Measurements from ENCODE around the gene STK36. TPM values are rescaled to one million over a fixed set of nuclear protein-coding genes. Genes with fewer than 3 reads are reported as not detected.
A peak's percentile ranks its signal among the peaks of the same experiment; 100 is the strongest.

STK36 gene
- total RNA-seq, 1 experiment from 2014 or later: 28.7 TPM

DNA sequence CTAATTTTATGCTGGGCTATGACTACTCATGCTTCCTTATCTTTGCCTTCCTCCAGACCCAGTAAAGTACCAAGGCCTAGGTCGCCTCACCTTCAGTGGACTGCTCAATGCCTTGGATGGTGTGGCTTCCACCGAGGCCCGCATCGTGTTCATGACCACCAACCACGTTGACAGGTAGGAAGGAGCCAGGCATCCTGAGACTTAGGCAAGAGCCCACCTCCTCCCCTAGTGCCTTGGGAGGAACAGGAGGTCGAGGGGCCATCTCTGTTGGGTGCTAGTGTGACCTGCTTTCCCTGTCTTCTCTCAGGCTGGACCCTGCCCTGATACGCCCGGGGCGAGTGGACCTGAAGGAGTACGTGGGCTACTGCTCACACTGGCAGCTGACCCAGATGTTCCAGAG lies 9.1 kb upstream of the STK36 start:
- DNase-seq (ENCODE audit: low read depth): no peak

- no peak for DNase-seq (ENCODE audit: low read depth)
Observed at GRCh38 chr2:218663901-218664300, 8.0 kb upstream of the STK36 start.

GRCh38 chr2:218664653-218665052 lies 7.2 kb upstream of the STK36 start:
- no peak for DNase-seq (ENCODE audit: low read depth)

DNA sequence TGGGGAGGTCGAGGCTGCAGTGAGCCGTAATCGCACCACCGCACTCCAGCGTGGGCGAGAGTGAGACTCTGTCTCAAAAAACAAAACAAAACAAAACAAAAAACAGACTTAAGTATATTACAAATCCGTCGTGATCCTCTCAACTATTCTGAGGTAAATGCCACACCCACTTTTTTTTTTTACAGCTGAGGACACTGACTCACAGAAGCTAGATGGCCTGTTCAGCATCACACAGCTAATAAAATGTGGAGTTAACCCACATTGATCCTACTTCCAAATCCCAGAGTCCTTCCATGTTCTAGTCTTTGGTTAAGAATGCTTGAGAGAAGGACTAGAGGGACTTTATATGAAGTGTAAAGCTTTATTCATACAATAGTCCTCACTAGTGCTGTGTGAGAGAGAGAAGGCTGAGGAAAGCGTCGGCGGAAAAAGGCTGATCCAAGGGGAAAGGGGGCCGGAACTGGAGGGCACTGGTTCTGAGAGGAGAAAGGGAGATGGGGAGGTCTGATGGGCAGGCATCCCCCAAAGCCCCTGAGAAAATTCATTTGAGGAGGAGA lies 711 bp upstream of the STK36 start:
- DNase-seq (ENCODE audit: low read depth): peak; percentile 17

DNA sequence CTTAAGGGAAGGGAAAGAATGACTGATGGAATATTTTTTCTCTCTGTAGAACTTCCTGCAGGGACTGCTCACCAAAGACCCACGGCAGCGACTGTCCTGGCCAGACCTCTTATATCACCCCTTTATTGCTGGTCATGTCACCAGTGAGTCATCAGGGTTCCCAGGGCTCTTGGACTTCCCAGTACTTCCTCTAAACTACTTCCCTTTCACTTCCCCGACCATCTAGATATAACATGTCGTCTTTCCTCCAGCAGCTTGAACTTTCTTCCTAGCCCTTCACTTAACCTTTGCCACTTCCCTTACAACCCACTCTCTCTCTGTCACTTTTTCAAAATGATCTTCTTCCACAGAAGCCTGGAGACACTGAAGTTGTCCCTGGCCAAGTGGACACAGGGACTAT lies 7.2 kb downstream of the STK36 start:
- peak; percentile 22 for DNase-seq (ENCODE audit: low read depth)

DNA sequence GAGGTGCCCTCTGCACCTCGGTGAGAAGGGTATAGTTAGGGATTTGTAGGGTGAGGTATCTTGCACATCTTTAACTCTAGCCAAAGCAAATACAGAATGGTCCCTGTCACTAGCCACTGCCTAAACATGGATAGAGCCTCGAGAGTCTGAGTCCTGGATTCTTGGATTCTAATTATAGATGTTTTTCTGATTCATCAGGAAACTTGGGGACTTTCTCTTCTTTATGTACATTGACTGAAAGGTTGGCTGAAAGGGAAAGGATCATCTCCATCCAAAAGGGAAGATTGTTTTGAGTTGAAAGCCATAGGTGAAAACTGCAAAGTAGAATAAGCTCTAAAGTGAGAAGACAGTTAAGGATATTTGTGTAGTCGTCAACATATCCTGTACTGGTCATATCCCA lies 8.2 kb downstream of the STK36 start:
- no peak for DNase-seq (ENCODE audit: low read depth)

GRCh38 chr2:218687400-218688060 lies 15.6 kb downstream of the STK36 start:
- DNase-seq (ENCODE audit: low read depth): peak; percentile 65

- no peak for DNase-seq (ENCODE audit: low read depth)
Observed at GRCh38 chr2:218691234-218691633, 19.3 kb downstream of the STK36 start.

DNA sequence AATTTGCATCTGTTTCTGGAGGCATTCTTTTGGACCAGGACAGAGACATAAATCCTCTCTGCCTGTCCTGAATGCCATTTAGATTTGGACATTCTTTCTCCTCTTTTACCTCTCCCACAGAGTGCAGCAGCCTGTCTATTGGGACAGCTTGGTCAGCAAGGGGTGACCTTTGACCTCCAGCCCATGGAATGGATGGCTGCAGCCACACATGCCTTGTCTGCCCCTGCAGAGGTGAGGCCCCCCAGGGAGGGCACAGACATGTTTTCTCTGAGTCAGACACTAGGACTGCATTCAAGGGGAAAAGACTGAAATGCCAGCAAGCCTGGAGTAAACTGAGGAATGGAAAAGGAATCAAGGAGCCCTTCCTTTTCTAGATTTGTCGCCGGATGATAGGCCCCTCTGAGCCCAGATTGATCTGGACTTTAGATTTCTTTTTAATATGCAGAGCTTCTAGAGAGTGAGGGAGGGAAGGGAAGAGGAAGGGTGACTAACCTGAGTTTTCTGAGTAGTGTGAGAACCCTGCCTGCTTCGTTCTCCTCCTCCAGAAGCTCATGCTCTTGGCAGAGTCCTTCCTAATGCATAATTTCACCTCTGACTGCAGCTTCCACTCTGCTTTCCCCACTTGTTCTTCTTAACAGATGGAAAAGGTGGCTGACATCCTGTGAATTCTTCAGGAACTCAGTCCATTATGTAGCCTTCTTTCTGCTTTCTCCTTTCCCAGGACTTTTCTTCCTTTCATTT lies 22.7 kb downstream of the STK36 start:
- DNase-seq (ENCODE audit: low read depth): no peak

- no peak for DNase-seq (ENCODE audit: low read depth)
Observed at GRCh38 chr2:218698885-218699284, 27.0 kb downstream of the STK36 start.

GRCh38 chr2:218701806-218702205 lies 29.9 kb downstream of the STK36 start:
- no peak for DNase-seq (ENCODE audit: low read depth)

GRCh38 chr2:218703341-218703740 lies 31.5 kb downstream of the STK36 start:
- DNase-seq (ENCODE audit: low read depth): no peak

DNA sequence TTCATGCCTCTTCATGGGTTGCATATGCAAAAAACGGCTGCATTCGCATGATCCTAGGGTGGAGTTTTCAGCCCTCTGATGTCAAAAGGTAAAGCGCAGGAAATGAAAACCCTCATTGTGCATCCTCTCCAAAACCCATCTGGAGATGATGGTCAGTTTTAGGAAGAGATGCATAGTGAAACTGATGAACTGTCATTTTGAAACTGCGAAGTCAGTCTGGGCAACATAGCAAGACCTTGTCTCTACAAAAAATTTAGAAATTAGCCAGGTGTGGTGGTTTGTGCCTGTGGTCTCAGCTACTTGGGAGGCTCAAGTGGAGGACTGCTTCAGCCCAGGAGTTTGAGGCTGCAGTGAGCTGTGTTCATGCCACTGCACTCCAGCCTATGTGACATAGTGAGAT lies 36.2 kb downstream of the STK36 start:
- no peak for DNase-seq (ENCODE audit: low read depth)

DNA sequence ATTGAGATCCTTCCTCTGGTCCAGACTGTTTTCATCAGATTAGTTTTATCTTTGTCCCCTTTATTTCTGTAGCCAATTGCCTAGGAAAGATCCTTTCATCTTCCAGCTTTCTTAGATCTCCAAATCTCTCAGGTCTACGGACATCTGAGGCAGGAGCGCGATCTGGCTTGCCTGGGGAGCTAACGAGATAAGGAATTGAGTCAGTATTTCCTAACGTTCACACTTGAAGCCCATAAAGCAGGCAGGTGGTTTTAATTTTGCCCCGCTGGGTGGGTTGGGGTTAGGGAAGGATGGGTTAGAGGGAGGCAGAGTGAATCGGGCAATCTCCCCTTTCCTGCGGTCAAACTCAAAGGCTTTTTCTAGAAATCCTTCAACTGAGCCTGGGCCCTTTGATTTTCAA lies 38.0 kb downstream of the STK36 start:
- DNase-seq (ENCODE audit: low read depth): no peak

DNA sequence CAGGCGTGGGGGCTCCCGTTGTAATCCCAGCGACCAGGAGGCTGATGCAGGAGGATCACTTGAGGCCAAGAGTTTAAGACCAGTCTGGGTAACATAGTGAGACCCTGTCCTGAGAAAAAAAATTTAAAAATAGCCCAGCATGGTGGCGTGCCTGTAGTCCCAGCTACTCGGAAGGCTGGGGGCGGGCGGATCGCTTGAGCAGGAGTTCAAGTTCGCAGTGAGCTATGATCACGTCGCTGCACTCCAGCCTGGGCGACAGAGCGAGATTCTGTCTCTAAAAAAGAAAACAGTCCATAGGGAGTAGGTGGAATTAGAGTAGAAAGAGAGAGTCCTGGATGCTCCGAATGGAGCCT lies 38.4 kb downstream of the STK36 start:
- no peak for DNase-seq (ENCODE audit: low read depth)

- peak; percentile 98 for DNase-seq (ENCODE audit: low read depth)
Observed at GRCh38 chr2:218710687-218711549, 39.0 kb downstream of the STK36 start, which contains the start of gene TTLL4. Gene TTLL4, plus strand, starts transcription at chr2:218710835. Its CDS starts 26,842 bp downstream, at chr2:218737677.

DNA sequence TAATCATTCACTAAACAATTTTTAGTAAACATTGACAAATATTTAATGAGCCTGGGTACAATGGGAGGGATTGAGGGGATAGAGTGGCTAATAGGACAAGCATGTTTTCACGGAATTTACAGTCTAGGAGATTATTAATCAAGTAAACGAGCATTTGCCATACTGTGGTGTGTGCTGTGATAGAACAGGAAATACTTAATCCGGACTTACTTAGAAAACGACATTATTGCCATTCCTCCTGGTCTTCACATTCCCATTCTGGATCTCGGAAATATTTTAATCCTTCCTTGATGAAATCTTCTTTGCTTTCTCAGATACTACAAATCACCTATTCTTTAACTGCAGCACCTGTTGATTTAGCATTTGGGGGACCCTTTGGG lies 39.7 kb downstream of the STK36 start:
- DNase-seq (ENCODE audit: low read depth): no peak

DNA sequence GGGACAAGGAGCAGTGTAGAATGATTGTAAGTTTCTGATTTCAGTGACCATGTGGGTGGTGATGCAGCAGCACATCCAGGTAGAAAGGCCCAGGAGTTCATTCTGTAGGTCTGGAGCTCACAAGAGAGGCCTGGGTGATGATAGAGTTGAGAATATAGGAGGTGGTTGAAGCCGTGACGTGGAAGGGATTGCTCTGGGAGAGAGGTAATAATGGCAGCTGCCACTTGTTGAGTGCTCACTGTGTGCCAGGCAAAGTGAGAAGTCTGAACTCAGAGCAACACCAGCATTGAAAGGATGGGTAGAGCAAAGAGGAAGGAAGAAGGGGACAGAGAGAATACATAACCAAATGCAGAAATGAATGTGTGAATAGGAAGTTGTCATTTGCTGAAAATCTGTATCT lies 42.0 kb downstream of the STK36 start:
- no peak for DNase-seq (ENCODE audit: low read depth)

DNA sequence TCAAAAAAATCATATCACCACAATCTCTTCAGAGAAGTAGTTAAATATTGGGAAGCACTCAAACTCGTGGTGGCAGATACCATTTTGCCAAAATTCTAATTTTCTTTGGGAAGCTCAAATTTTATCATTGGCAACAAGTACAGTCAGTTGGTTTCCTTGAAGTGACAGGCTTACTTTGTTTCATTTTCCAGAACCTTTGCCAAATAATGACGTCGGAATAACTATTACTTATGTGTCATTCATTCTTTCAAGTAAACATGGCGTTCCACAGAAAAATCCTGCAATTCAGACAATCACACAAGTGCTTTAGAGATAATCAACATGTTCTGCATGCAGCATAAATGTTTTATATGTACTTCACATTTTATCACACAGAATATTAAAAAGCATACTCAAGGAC lies 44.2 kb downstream of the STK36 start:
- DNase-seq (ENCODE audit: low read depth): no peak

- DNase-seq (ENCODE audit: low read depth): peak; percentile 51
Observed at GRCh38 chr2:218717262-218717661, 45.4 kb downstream of the STK36 start.

GRCh38 chr2:218718058-218718457 lies 46.2 kb downstream of the STK36 start:
- no peak for DNase-seq (ENCODE audit: low read depth)

GRCh38 chr2:218719457-218719856 lies 47.6 kb downstream of the STK36 start:
- no peak for DNase-seq (ENCODE audit: low read depth)
